ENCODE data around the gene PRG3.
"Not testable (repeated sequence)": the region's sequence is repeated elsewhere in the genome, so short reads cannot be mapped to it uniquely, and the experiment has no call there.

The PRG3 gene

GRCh38 chr11:57336856-57337255 lies 44.1 kb downstream of the PRG3 start:
- DNase-seq (ENCODE audit: low read depth): not testable (repeated sequence)

DNA sequence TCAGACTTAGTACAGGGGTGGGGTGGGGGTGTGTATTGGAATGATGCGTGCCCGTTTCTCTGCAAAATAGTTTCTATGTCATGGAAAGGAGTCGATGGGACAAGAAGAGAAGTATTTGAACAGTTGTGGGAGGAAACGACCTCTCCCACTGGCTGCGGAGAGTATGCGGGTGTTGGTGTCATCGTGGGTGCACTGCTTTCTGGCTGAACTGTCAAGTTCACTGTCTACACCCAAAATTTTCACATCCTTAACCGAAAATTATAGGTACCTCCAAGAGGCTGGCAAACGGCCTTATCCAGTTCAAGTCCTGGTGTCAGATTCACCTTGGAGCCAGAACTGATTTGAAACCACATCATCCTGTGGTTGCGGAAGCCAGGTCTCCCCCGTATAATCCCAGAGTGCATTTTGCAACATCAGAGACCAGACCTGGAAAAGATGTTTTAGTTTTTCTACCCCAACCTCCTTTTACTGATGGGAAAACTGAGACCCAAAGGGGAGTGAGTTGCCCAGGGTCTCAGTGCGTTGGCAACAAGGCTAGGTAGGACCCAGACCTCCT lies 44.8 kb downstream of the PRG3 start:
- no peak for DNase-seq (ENCODE audit: low read depth)

- DNase-seq (ENCODE audit: low read depth): peak; percentile 73
These were observed 45.4 kb downstream of the PRG3 start, which contains the start of gene SSRP1 for GRCh38 chr11:57335343-57336110. Gene SSRP1 (minus strand): TSS chr11:57335892. CDS start chr11:57335121, 771 bp downstream.

- DNase-seq (ENCODE audit: low read depth): no peak
These were observed 46.0 kb downstream of the PRG3 start for GRCh38 chr11:57335023-57335342.

GRCh38 chr11:57332694-57333440 lies 48.1 kb downstream of the PRG3 start:
- DNase-seq (ENCODE audit: low read depth): no peak

DNA sequence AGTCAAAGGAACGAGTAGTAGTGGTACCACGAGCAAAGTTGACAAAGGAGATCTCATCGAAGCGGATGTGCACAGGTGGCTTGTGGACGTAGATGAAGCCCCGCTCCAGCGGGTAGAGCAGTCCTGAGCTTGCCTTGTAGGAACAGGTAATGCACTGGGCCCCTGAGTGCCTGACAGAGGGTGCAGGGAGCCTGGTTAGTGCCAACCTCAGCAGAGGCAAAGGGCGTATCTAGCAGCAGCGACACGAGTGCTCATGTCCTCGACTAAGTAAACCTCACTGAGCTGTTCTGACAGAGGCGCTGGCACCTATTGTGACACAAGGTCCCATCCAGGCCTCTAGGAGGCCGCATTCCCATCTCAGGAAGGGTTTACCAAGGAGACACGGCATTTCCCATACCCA lies 49.2 kb downstream of the PRG3 start:
- DNase-seq (ENCODE audit: low read depth): no peak

GRCh38 chr11:57330029-57330428 lies 50.9 kb downstream of the PRG3 start:
- no peak for DNase-seq (ENCODE audit: low read depth)

DNA sequence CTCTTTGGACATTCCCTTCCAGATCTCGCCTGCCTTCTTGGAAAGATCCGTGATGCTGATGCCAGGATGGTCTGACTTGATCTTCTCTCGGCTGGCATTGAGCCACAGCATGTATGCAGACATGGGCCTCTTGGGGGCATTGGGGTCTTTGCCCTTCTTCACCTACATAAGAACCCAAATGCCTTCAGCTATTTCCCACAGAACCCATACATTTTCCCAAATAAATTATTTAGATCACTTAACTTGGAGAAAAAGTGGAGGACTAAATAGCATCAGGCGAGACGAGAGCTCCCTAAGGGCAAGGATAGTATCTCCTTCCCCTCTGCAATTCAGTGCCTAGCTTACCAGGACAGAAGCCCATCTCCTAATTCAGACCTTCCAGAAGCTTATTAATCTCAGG lies 53.2 kb downstream of the PRG3 start:
- DNase-seq (ENCODE audit: low read depth): no peak

All from stimulated activated CD8-positive, alpha-beta memory T cell treated with anti-CD3 and anti-CD28 coated beads, Interleukin-12 subunit alpha, Interleukin-12 subunit beta, amount 100 ng/mL, for 4 hours (primary cell).